Mucosa of descending colon (tissue), 3 donors: ENCODE results near the gene GUCA1C. TPM values are rescaled to one million over a fixed set of nuclear protein-coding genes. Genes with fewer than 3 reads are reported as not detected.
A peak's percentile ranks its signal among the peaks of the same experiment; 100 is the strongest.

Experiments used
- ATAC-seq: fragments of 200-7000 bp; cut with Tn5 transposase; one replicate; pipeline ENCODE4 v1.9.1; 2020; ENCODE audit warnings: mild to moderate bottlenecking, moderate library complexity
- DNase-seq, 3 donors: peaks; one replicate each; pipeline ENCODE4 v3.0.0-alpha.2; 2020
- H3K36me3 ChIP-seq: fragments of 200-600 bp; one replicate; pipeline ENCODE4 v1.8.0; 2021; ENCODE audit warnings: low read depth, mild to moderate bottlenecking
- H3K4me1 ChIP-seq: fragments of 200-600 bp; one replicate; pipeline ENCODE4 v1.8.0; 2021; ENCODE audit warnings: low read depth, mild to moderate bottlenecking
- H3K4me3 ChIP-seq: fragments of 200-600 bp; one replicate; pipeline ENCODE4 v1.8.0; 2021; ENCODE audit warnings: mild to moderate bottlenecking
- H3K9me3 ChIP-seq: fragments of 200-600 bp; one replicate; pipeline ENCODE4 v1.8.0; 2021; ENCODE audit warnings: mild to moderate bottlenecking
- intact Hi-C, 2 donors: fragments of 100-400 bp; cut with DNase I in 1 of 2; cut with micrococcal nuclease in 1 of 2; formaldehyde crosslinking; loops; one replicate each; pipeline versions ENCODE4 v1.11.0 to v1.11.1; 2022; cut with DNase I, micrococcal nuclease
- total RNA-seq, 3 donors: library from RNA; stranded (reverse); fragmentation: NEBNext Ultra II Directional in 2 of 3; extraction: Animal tissue kit (Norgen Biotek cat#: 25700) in 2 of 3; gene quantifications; one replicate each; pipeline versions ENCODE4 v1.2.1 to v1.2.4, GENCODE V29; 2021 to 2023
- TF ChIP-seq, protein P1 (sequence below): fragments of 200-600 bp; IDR thresholded peaks from one replicate; pipeline ENCODE4 v1.8.0; 2022; ENCODE audit warnings: antibody characterized with exemption, mild to moderate bottlenecking
- donor health status: DM: no; HTN: no; CAD: no; lungs with moderate emphysema.
- donor health status: DM: no; HTN: no; CAD: no.
- donor health status: DM: no; HTN: yes; CAD: no.

The GUCA1C gene
- total RNA-seq, 3 donors from 2014 or later: not detected

DNA sequence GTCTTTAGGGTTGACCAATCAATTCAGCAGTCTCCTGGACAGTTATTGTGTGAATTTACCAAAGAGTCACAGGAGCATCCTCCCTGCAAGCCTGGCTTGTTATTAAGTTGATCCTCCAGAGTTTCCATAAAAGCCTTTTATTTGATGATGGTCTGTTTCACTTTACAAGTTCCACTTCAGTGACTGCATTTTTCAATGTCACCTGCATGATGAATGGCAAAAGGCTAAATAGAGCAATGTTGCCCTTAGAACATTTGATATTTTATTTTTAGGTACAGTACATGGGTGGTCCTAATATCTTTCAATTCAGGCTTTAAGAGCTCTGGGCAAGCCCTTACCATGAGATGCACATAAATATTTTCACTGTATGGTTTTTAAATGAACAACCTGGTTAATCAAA lies 22.6 kb downstream of the GUCA1C start:
- Histone ChIP-seq H3K9me3 (no peaks in the 10 kb centered on the region), H3K36me3 (no peaks in the 10 kb centered on the region), H3K4me3 (no peak overlapping the region), H3K4me1 (no peaks in the 10 kb centered on the region)
- DNase-seq (no peak), ATAC-seq (no peak)
- intact Hi-C loops: no loop called here
- TF ChIP-seq, protein P1, sequence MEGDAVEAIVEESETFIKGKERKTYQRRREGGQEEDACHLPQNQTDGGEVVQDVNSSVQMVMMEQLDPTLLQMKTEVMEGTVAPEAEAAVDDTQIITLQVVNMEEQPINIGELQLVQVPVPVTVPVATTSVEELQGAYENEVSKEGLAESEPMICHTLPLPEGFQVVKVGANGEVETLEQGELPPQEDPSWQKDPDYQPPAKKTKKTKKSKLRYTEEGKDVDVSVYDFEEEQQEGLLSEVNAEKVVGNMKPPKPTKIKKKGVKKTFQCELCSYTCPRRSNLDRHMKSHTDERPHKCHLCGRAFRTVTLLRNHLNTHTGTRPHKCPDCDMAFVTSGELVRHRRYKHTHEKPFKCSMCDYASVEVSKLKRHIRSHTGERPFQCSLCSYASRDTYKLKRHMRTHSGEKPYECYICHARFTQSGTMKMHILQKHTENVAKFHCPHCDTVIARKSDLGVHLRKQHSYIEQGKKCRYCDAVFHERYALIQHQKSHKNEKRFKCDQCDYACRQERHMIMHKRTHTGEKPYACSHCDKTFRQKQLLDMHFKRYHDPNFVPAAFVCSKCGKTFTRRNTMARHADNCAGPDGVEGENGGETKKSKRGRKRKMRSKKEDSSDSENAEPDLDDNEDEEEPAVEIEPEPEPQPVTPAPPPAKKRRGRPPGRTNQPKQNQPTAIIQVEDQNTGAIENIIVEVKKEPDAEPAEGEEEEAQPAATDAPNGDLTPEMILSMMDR: no peak

DNA sequence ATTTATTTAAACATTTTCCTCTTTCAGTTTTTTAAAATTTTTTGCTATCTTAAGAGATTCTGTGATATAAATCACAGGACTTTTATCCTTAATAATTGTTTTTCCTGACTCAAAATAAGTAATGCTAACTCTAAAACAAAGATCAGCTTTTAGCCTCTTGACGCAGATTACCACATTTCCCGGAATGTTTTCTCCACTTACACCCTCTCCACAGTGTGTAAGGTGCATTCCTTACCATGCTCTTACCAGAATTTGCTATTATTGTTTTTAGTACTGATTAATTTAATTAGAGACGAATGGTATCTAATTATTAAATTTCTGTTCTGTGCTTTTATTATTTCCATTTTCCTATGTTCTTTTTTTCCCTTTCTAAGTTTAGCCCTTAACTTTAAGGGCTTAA lies 34.8 kb downstream of the GUCA1C start:
- no peak for ATAC-seq
- Histone ChIP-seq H3K4me1 (no peaks in the 10 kb centered on the region), H3K4me3 (no peak overlapping the region), H3K36me3 (no peaks in the 10 kb centered on the region), H3K9me3 (no peaks in the 10 kb centered on the region)
- no peak for DNase-seq
- intact Hi-C loops: loop anchor here (5.0 to 10.0 kb wide), 2 partner anchors 254 to 257 kb away; no protein-coding TSS in a partner anchor
- TF ChIP-seq, protein P1: no peak

DNA sequence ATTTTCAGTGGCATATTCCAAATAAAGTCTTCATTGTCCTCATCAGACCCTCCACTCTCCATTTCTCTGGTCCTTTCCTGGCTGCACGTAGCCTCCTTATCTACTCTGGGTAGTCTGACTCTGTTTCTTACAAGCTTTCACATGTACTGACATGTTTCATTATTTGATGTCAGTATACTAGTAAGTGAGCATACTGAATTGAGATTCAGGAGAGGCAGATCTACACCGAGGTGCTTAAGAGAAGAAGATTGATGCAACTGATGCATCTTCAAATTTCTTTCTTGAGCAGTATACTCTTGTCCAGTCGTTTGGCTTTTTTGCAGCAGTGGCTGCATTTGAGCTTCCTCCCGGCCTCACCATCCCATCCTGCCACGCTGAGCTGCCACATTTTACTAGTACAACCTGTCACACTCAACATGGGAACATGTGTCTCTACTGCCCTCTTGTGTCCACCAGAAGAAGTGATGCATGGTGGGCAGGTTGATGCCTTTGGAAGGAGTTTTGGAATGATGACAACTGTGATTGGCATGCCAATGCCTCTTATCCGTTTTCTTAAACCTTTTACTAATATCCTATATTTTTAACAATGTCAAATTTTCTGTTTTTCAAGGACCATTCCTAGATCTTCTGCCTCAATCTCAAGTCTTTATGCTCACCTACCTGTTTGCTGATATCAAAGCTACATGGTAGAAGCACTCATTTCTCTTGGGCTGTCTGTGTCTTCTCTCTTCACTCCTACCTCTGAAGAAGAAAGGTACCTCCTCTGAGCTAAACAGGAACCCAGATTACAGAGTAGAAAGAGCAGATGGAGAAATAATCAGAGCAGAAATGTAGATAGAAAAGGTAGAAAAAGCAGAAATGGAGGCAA lies 38.7 kb downstream of the GUCA1C start:
- ATAC-seq (peak; percentile 94), DNase-seq (peak in 2 of 3 donors; percentile 38 to 64)
- Histone ChIP-seq H3K9me3 (no peaks in the 10 kb centered on the region), H3K36me3 (no peaks in the 10 kb centered on the region), H3K4me1 (no peaks in the 10 kb centered on the region), H3K4me3 (no peak overlapping the region)
- intact Hi-C loops: loop anchor here (5.0 to 10.0 kb wide), 2 partner anchors 250 to 253 kb away; no protein-coding TSS in a partner anchor
- TF ChIP-seq, protein P1: peak; percentile 68

DNA sequence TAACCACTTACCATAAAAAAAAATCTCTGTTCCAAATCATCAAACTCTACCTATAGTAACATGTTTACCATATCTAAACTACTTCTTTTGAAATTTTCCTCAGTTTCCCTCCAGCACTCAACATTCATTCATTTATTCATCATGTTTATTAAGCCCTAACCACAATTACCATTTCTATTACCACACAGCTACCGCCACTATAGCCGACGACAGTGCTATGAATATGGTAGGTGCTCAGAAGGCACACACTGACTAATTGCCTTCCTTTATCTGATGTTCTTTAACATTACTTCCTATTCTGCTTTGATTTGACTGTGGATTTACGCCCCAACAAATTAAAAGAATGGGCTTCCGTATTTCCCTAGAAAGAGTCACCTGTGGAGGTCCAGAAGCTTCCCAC lies 43.9 kb downstream of the GUCA1C start:
- no peaks in the 10 kb centered on the region for H3K4me1 ChIP-seq
- DNase-seq (no peak), ATAC-seq (no peak)
- no peaks in the 10 kb centered on the region for H3K9me3 ChIP-seq
- no peak overlapping the region for H3K4me3 ChIP-seq
- intact Hi-C loops: loop anchor here in 1 of 2 donors (10.0 kb wide), 1 partner anchor 245 kb away; no protein-coding TSS in a partner anchor
- H3K36me3 ChIP-seq: no peaks in the 10 kb centered on the region
- TF ChIP-seq, protein P1: no peak

DNA sequence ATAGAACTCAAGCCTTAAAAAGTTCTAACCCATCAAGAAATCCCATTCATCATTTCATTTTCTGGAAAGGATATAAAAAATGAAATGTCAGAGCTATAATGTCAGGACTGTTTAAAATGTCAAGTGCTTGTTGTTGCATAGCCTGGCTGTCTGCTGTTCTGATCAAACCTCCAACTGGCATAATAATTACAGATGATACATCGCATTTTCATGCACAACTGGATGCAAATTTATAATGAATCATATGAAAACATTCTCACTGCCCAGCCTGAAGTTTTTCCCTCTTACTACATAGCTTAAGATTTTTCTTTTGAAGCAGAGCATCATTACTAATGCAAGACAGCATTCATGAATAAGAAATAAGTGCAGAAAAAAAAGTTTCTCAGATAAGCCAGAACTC lies 46.5 kb downstream of the GUCA1C start:
- no peak for DNase-seq
- H3K36me3 ChIP-seq: no peaks in the 10 kb centered on the region

More for the DNA sequence above, 46.5 kb downstream of the GUCA1C start:
- ATAC-seq: no peak
- TF ChIP-seq, protein P1: no peak
- Histone ChIP-seq H3K9me3 (no peaks in the 10 kb centered on the region), H3K4me1 (no peaks in the 10 kb centered on the region), H3K4me3 (no peak overlapping the region)
- intact Hi-C loops: no loop called here
